NT2/D1 (cell line): ENCODE results near the gene ZNF17.

ENCODE experiments used
- DNase-seq: peaks from one replicate; pipeline ENCODE4 v3.0.0-alpha.2; 2011; ENCODE audit warnings: low read depth, low spot score
- H3K27me3 ChIP-seq: 2 replicates; pipeline ENCODE4 v1.6.0; 2011; ENCODE audit warnings: mild to moderate bottlenecking; ENCODE audit not compliant: insufficient read length, insufficient read depth
- H3K36me3 ChIP-seq: 2 replicates; pipeline ENCODE4 v1.6.1; 2011; ENCODE audit warnings: mild to moderate bottlenecking, low read length, mixed read lengths; ENCODE audit not compliant: insufficient read depth, insufficient read length
- H3K4me1 ChIP-seq: 2 replicates; pipeline ENCODE4 v1.5.1; 2011; ENCODE audit not compliant: insufficient read depth, insufficient read length
- H3K4me3 ChIP-seq: 2 replicates; pipeline ENCODE4 v1.5.1; 2011; ENCODE audit warnings: low read depth; ENCODE audit not compliant: insufficient read length
- H3K9ac ChIP-seq: 2 replicates; pipeline ENCODE4 v1.6.0; 2011; ENCODE audit warnings: low read depth; ENCODE audit not compliant: insufficient read length
- H3K9me3 ChIP-seq: 2 replicates; pipeline ENCODE4 v1.5.1; 2011; ENCODE audit warnings: mild to moderate bottlenecking, low read length; ENCODE audit not compliant: insufficient read depth
- SUZ12 ChIP-seq: IDR thresholded peaks from 2 replicates; pipeline ENCODE4 v1.6.1; 2011; ENCODE audit not compliant: insufficient read length, insufficient read depth; ENCODE audit errors: extremely low read depth
- YY1 ChIP-seq: IDR thresholded peaks from 2 replicates; pipeline ENCODE4 v1.6.1; 2011; ENCODE audit not compliant: insufficient read length, insufficient read depth
- ZNF274 ChIP-seq: IDR thresholded peaks from 2 replicates; pipeline ENCODE4 v1.6.1; 2011; ENCODE audit warnings: mild to moderate bottlenecking, low read depth, low read length

Gene ZNF17

GRCh38 chr19:57435062-57435978 lies 24.4 kb downstream of the ZNF17 start, which contains the start of gene ZNF749:
Gene ZNF749 (plus strand): TSS chr19:57435325. CDS start chr19:57435579, 254 bp downstream.
- Histone ChIP-seq H3K27me3 (no peaks in the 10 kb centered on the region), H3K9ac (peak within 1 kb of the TSS; percentile 89), H3K4me3 (peak within 1 kb of the TSS; percentile 65), H3K36me3 (peaks cover 32% of the 10 kb centered on the region), H3K4me1 (no peaks in the 10 kb centered on the region), H3K9me3 (no peaks in the 10 kb centered on the region)
- TF ChIP-seq ZNF274 (no peak), SUZ12 (no peak), YY1 (peak; percentile 59)
- DNase-seq = peak; percentile 95

- H3K9ac ChIP-seq = peak overlapping the region; percentile 89
- peak overlapping the region; percentile 65 for H3K4me3 ChIP-seq
- no peaks in the 10 kb centered on the region for H3K4me1 ChIP-seq
Observed at GRCh38 chr19:57436417-57436816, 25.5 kb downstream of the ZNF17 start.

GRCh38 chr19:57437931-57438330 lies 27.0 kb downstream of the ZNF17 start:
- H3K4me1 ChIP-seq = no peaks in the 10 kb centered on the region
- DNase-seq = no peak
- no peak overlapping the region for H3K4me3 ChIP-seq
- peaks cover 44% of the 10 kb centered on the region for H3K36me3 ChIP-seq
- TF ChIP-seq SUZ12 = no peak
- no peak for TF ChIP-seq YY1
- no peak for TF ChIP-seq ZNF274
- no peaks in the 10 kb centered on the region for H3K9me3 ChIP-seq
- H3K27me3 ChIP-seq = no peaks in the 10 kb centered on the region
- H3K9ac ChIP-seq = no peak overlapping the region

More at GRCh38 chr19:57436417-57436816, 25.5 kb downstream of the ZNF17 start:
- DNase-seq = no peak
- Histone ChIP-seq H3K36me3 (peaks cover 34% of the 10 kb centered on the region), H3K27me3 (no peaks in the 10 kb centered on the region), H3K9me3 (no peaks in the 10 kb centered on the region)
- no peak for TF ChIP-seq ZNF274
- TF ChIP-seq SUZ12 = no peak
- TF ChIP-seq YY1 = no peak

GRCh38 chr19:57438925-57439324 lies 28.0 kb downstream of the ZNF17 start:
- no peak overlapping the region for H3K4me3 ChIP-seq
- peaks cover 54% of the 10 kb centered on the region for H3K36me3 ChIP-seq
- peaks cover 6% of the 10 kb centered on the region; the same call in 1 of the 2 replicates for H3K9me3 ChIP-seq
- H3K4me1 ChIP-seq = no peaks in the 10 kb centered on the region
- TF ChIP-seq YY1 = no peak
- no peak for TF ChIP-seq SUZ12
- no peak for TF ChIP-seq ZNF274
- H3K27me3 ChIP-seq = no peaks in the 10 kb centered on the region
- DNase-seq = no peak
- H3K9ac ChIP-seq = no peak overlapping the region

GRCh38 chr19:57441979-57442752 lies 31.2 kb downstream of the ZNF17 start:
- Histone ChIP-seq H3K4me3 (no peak overlapping the region), H3K4me1 (no peaks in the 10 kb centered on the region), H3K9me3 (peaks cover 13% of the 10 kb centered on the region), H3K27me3 (no peaks in the 10 kb centered on the region), H3K36me3 (peaks cover 56% of the 10 kb centered on the region), H3K9ac (no peak overlapping the region)
- DNase-seq = no peak
- TF ChIP-seq ZNF274 (no peak), YY1 (no peak), SUZ12 (no peak)

- Histone ChIP-seq H3K4me3 (no peak overlapping the region), H3K27me3 (no peaks in the 10 kb centered on the region), H3K36me3 (peaks cover 52% of the 10 kb centered on the region), H3K9ac (no peak overlapping the region), H3K9me3 (peaks cover 13% of the 10 kb centered on the region), H3K4me1 (no peaks in the 10 kb centered on the region)
- no peak for DNase-seq
- TF ChIP-seq YY1 = no peak
- TF ChIP-seq ZNF274 = no peak
- no peak for TF ChIP-seq SUZ12
Observed at GRCh38 chr19:57443121-57443696, 32.2 kb downstream of the ZNF17 start.
